Upper lobe of right lung (tissue), 1 donor: Measurements from ENCODE around the gene TSHB. TPM values are rescaled to one million over a fixed set of nuclear protein-coding genes. Genes with fewer than 3 reads are reported as not detected.
A peak's percentile ranks its signal among the peaks of the same experiment; 100 is the strongest.

Experiments
- ATAC-seq: fragments of 200-7000 bp; cut with Tn5 transposase; one replicate; pipeline ENCODE4 v1.9.1; 2020; ENCODE audit warnings: mild to moderate bottlenecking, moderate library complexity
- DNase-seq: peaks from one replicate; pipeline ENCODE4 v3.0.0-alpha.2; 2020
- H3K27ac ChIP-seq: fragments of 200-600 bp; one replicate; pipeline ENCODE4 v1.8.0; 2022
- H3K27me3 ChIP-seq: fragments of 200-600 bp; one replicate; pipeline ENCODE4 v1.8.0; 2022; ENCODE audit warnings: mild to moderate bottlenecking
- H3K36me3 ChIP-seq: fragments of 200-600 bp; one replicate; pipeline ENCODE4 v1.8.0; 2022
- H3K4me1 ChIP-seq: fragments of 200-600 bp; one replicate; pipeline ENCODE4 v1.8.0; 2022
- H3K4me3 ChIP-seq: fragments of 200-600 bp; one replicate; pipeline ENCODE4 v1.8.0; 2022; ENCODE audit warnings: mild to moderate bottlenecking
- H3K9me3 ChIP-seq: fragments of 200-600 bp; one replicate; pipeline ENCODE4 v1.8.0; 2022
- CTCF ChIP-seq: fragments of 200-600 bp; IDR thresholded peaks from one replicate; pipeline ENCODE4 v1.8.0; 2022; ENCODE audit warnings: antibody characterized with exemption
- intact Hi-C: fragments of 100-400 bp; cut with DNase I; formaldehyde crosslinking; loops from one replicate; pipeline ENCODE4 v1.11.0; 2022
- total RNA-seq: library from RNA; stranded (reverse); fragmentation: NEBNext Ultra II Directional; extraction: Animal tissue kit (Norgen Biotek cat#: 25700); gene quantifications from one replicate; pipeline ENCODE4 v1.2.1, GENCODE V29; 2021
- donor health status: DM: no; HTN: yes; CAD: no; lungs with severe emphysema.

TSHB gene
- total RNA-seq, 1 donor from 2014 or later = not detected

- Histone ChIP-seq H3K9me3 (no peaks in the 10 kb centered on the region), H3K36me3 (no peaks in the 10 kb centered on the region), H3K27ac (no peak overlapping the region), H3K4me1 (no peaks in the 10 kb centered on the region), H3K27me3 (no peaks in the 10 kb centered on the region), H3K4me3 (no peak overlapping the region)
- intact Hi-C loops = no loop called here
- DNase-seq (no peak), ATAC-seq (no peak)
- no peak for TF ChIP-seq CTCF
Measured at GRCh38 chr1:115023593-115023992, 6.0 kb upstream of the TSHB start.

- no peak overlapping the region for H3K4me3 ChIP-seq
- H3K9me3 ChIP-seq = no peaks in the 10 kb centered on the region
- no peak overlapping the region for H3K27ac ChIP-seq
- H3K27me3 ChIP-seq = no peaks in the 10 kb centered on the region
- H3K36me3 ChIP-seq = no peaks in the 10 kb centered on the region
- intact Hi-C loops = no loop called here
- DNase-seq = no peak
- H3K4me1 ChIP-seq = no peaks in the 10 kb centered on the region
- ATAC-seq = no peak
- TF ChIP-seq CTCF = no peak
Measured at GRCh38 chr1:115031595-115031994, 2.0 kb downstream of the TSHB start.

- ATAC-seq (no peak), DNase-seq (no peak)
- H3K27ac ChIP-seq = no peak overlapping the region
- H3K4me3 ChIP-seq = no peak overlapping the region
- H3K36me3 ChIP-seq = no peaks in the 10 kb centered on the region
- H3K4me1 ChIP-seq = no peaks in the 10 kb centered on the region
- no peaks in the 10 kb centered on the region for H3K27me3 ChIP-seq
- no peak for TF ChIP-seq CTCF
- no peaks in the 10 kb centered on the region for H3K9me3 ChIP-seq
- intact Hi-C loops = no loop called here
Measured at GRCh38 chr1:115035652-115036051, 6.0 kb downstream of the TSHB start.

GRCh38 chr1:115036814-115037507, 7.3 kb downstream of the TSHB start:
- DNase-seq (no peak), ATAC-seq (peak; percentile 80)
- no peak for TF ChIP-seq CTCF
- H3K36me3 ChIP-seq = no peaks in the 10 kb centered on the region
- no peaks in the 10 kb centered on the region for H3K27me3 ChIP-seq
- no peaks in the 10 kb centered on the region for H3K9me3 ChIP-seq
- no peak overlapping the region for H3K27ac ChIP-seq
- no peaks in the 10 kb centered on the region for H3K4me1 ChIP-seq
- no peak overlapping the region for H3K4me3 ChIP-seq
- intact Hi-C loops = no loop called here

- ATAC-seq (no peak), DNase-seq (no peak)
- no peak overlapping the region for H3K27ac ChIP-seq
- H3K4me3 ChIP-seq = no peak overlapping the region
- H3K27me3 ChIP-seq = no peaks in the 10 kb centered on the region
- no peak for TF ChIP-seq CTCF
- no peaks in the 10 kb centered on the region for H3K36me3 ChIP-seq
- intact Hi-C loops = no loop called here
- H3K4me1 ChIP-seq = no peaks in the 10 kb centered on the region
- H3K9me3 ChIP-seq = no peaks in the 10 kb centered on the region
Measured at GRCh38 chr1:115040501-115040900, 10.9 kb downstream of the TSHB start.

- Histone ChIP-seq H3K9me3 (no peaks in the 10 kb centered on the region), H3K27me3 (no peaks in the 10 kb centered on the region), H3K4me1 (no peaks in the 10 kb centered on the region), H3K36me3 (no peaks in the 10 kb centered on the region), H3K27ac (no peak overlapping the region), H3K4me3 (no peak overlapping the region)
- intact Hi-C loops = no loop called here
- ATAC-seq (no peak), DNase-seq (no peak)
- TF ChIP-seq CTCF = no peak
Measured at GRCh38 chr1:115041654-115042053, 12.0 kb downstream of the TSHB start.
